Esophagus muscularis mucosa (tissue), 4 donors: ENCODE measurements around the gene SALL3. TPM values are rescaled to one million over a fixed set of nuclear protein-coding genes. Genes with fewer than 3 reads are reported as not detected.

ENCODE experiments used
- DNase-seq: peaks from one replicate; pipeline ENCODE4 v3.0.0-alpha.2; 2017; ENCODE audit errors: extremely low spot score
- H3K27ac ChIP-seq, 4 donors: fragments of 200-600 bp; sonication (generic); replicated peaks in 1 of 4; 1 replicate in 3 of 4; 2 replicates in 1 of 4; pipeline ENCODE4 v1.5.1; 2016 to 2019; ENCODE audit warnings: mild to moderate bottlenecking in 1 of 4
- H3K27me3 ChIP-seq, 4 donors: fragments of 200-600 bp; sonication (generic); one replicate each; pipeline versions ENCODE4 v1.5.1 to v1.6.0; 2016 to 2019
- H3K36me3 ChIP-seq, 4 donors: fragments of 200-600 bp; sonication (generic); one replicate each; pipeline ENCODE4 v1.5.1; 2016 to 2019
- H3K4me1 ChIP-seq, 4 donors: fragments of 200-600 bp; sonication (generic); one replicate each; pipeline ENCODE4 v1.5.1; 2016 to 2019
- H3K4me3 ChIP-seq, 4 donors: fragments of 200-600 bp; sonication (generic); 1 replicate in 2 of 4; 2 replicates in 2 of 4; pipeline ENCODE4 v1.5.1; 2016 to 2019; ENCODE audit warnings: mild to moderate bottlenecking in 4 of 4, moderate library complexity in 1 of 4
- H3K9me3 ChIP-seq, 4 donors: fragments of 200-600 bp; sonication (generic); 1 replicate in 3 of 4; 2 replicates in 1 of 4; pipeline ENCODE4 v1.5.1; 2016 to 2019
- EP300 ChIP-seq: sonication (generic); formaldehyde crosslinking; IDR thresholded peaks from one replicate; pipeline ENCODE4 v1.6.1; 2017; ENCODE audit warnings: antibody characterized with exemption
- POLR2A ChIP-seq: fragments of 450-650 bp; IDR thresholded peaks from one replicate; pipeline ENCODE4 v1.6.1; 2017; ENCODE audit warnings: antibody characterized with exemption, moderate library complexity, mild to moderate bottlenecking, low read depth
- POLR2AphosphoS5 ChIP-seq, 2 donors: sonication (generic); formaldehyde crosslinking; IDR thresholded peaks; one replicate each; pipeline ENCODE4 v1.6.1; 2017; ENCODE audit warnings: antibody characterized with exemption in 2 of 2
- WGBS: methylation state at CpG from one replicate; pipeline ENCODE4 v1.1.5; 2018; 5-methylcytosine and 5-hydroxymethylcytosine counted together
- intact Hi-C: fragments of 100-400 bp; cut with DNase I; formaldehyde crosslinking; loops from one replicate; pipeline ENCODE4 v1.15.1; 2023
- total RNA-seq, 4 donors: library from RNA; depleted of rRNA; stranded (reverse); fragments of >200 nt; gene quantifications; one replicate each; pipeline versions ENCODE4 v1.1.0 to v1.2.1, GENCODE V29; 2016
- TF ChIP-seq, protein P1 (sequence below), 3 experiments: fragments of 200-600 bp in 2 of 3; fragments of 450-650 bp in 1 of 3; sonication (generic) in 2 of 3; IDR thresholded peaks; one replicate each; pipeline ENCODE4 v1.5.1; 2017 to 2019; ENCODE audit warnings: antibody characterized with exemption in 3 of 3, mild to moderate bottlenecking in 2 of 3, moderate library complexity in 1 of 3

SALL3 gene
- total RNA-seq, 4 donors from 2014 or later: not detected

DNA sequence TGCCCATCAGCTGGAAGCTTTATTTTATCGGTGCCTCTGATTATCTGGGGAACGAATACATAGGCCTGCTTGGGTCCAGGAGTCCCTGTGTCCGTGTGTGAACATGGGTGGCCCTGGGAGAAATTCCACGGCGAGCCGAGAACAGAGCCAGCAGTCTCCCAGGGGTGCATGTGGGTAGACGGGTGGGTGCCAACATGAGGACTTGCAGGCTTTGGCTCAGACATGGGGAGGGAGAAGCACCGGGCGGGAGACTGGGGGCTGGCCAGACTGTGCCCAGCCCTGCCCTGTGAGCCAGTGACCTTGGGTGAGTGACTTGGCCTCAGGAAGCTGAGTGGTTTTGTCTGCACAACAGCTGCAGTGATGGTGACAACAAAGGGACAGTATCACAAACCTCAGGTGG lies 44.2 kb upstream of the SALL3 start:
- H3K27ac ChIP-seq: no peak overlapping the region
- no peaks in the 10 kb centered on the region for H3K36me3 ChIP-seq
- H3K9me3 ChIP-seq: no peaks in the 10 kb centered on the region
- no peak for DNase-seq
- no peaks in the 10 kb centered on the region for H3K4me1 ChIP-seq
- 85% methylated on average over 9 of the region's 9 CpGs for WGBS
- TF ChIP-seq, protein P1, sequence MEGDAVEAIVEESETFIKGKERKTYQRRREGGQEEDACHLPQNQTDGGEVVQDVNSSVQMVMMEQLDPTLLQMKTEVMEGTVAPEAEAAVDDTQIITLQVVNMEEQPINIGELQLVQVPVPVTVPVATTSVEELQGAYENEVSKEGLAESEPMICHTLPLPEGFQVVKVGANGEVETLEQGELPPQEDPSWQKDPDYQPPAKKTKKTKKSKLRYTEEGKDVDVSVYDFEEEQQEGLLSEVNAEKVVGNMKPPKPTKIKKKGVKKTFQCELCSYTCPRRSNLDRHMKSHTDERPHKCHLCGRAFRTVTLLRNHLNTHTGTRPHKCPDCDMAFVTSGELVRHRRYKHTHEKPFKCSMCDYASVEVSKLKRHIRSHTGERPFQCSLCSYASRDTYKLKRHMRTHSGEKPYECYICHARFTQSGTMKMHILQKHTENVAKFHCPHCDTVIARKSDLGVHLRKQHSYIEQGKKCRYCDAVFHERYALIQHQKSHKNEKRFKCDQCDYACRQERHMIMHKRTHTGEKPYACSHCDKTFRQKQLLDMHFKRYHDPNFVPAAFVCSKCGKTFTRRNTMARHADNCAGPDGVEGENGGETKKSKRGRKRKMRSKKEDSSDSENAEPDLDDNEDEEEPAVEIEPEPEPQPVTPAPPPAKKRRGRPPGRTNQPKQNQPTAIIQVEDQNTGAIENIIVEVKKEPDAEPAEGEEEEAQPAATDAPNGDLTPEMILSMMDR (IDR thresholded peaks at IDR 0.05): no peak
- TF ChIP-seq POLR2AphosphoS5 (IDR thresholded peaks at IDR 0.05): no peak
- TF ChIP-seq POLR2A: no peak
- no peak for TF ChIP-seq EP300
- intact Hi-C loops: no loop called here
- no peak overlapping the region for H3K4me3 ChIP-seq
- H3K27me3 ChIP-seq: peaks cover 0 to 17% (median 0%) of the 10 kb centered on the region in 4 donors

DNA sequence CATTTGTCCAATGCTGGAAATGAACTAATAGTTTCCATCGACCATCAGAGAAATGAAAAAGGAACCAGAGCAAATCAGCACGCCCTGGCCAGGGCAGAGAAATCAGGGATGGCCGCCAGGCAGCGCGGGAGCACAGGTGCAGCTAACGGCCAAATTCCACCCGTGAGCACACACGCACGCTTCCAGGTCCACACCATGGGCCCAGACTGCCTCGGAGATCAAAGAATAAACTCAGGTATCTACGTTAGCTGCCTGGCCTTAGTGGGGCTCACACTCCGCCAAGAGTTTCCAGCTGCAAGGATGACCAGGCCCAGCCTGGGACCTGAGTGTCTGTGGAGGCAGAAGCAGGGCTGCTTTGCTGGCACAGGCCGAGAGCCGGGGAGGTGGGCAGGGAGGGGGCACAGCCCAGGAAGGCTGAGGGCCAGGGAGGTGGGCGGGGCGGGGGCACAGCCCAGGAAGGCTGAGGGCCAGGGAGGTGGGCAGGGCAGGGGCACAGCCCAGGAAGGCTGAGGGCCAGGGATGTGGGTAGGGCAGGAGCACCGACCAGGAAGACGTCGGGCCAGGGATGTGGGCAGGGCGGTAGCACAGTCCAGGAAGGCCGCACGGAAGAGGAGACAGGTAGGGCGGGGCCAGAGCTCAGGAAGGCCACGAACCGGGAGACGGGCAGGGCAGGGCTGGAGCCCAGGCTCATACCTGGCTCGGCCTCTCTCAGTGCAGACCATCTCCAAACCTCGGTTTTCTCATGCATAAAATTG lies 43.2 kb upstream of the SALL3 start:
- no peaks in the 10 kb centered on the region for H3K9me3 ChIP-seq

DNA sequence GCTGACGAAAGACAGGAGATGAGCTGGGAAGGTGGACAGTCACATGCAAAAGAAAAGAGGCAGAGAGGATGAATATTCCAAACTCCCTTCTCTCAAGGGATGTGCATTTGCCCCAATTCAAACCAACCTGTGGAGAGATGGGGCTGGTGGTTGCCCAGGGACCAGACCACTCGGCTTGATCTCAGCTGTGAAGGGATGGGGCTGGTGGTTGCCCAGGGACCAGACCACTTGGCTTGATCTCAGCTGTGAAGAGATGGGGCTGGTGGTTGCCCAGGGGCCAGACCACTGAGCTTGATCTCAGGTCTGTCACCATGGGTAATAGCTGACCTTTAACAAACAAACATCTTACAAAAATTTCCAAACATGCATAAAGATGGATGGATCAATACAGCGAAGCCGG lies 42.5 kb upstream of the SALL3 start:
- no peak overlapping the region for H3K4me3 ChIP-seq
- H3K36me3 ChIP-seq: no peaks in the 10 kb centered on the region
- no peak for DNase-seq
- no peaks in the 10 kb centered on the region for H3K9me3 ChIP-seq
- H3K27me3 ChIP-seq: peaks cover 0 to 17% (median 0%) of the 10 kb centered on the region in 4 donors
- TF ChIP-seq EP300 (no peak), POLR2AphosphoS5 (IDR thresholded peaks at IDR 0.05) (no peak), POLR2A (no peak)
- TF ChIP-seq, protein P1 (IDR thresholded peaks at IDR 0.05): no peak
- no peaks in the 10 kb centered on the region for H3K4me1 ChIP-seq
- 84% methylated on average over 4 of the region's 4 CpGs for WGBS
- H3K27ac ChIP-seq: no peak overlapping the region
- intact Hi-C loops: no loop called here

More for the DNA sequence above, 43.2 kb upstream of the SALL3 start:
- Histone ChIP-seq H3K4me3 (no peak overlapping the region), H3K36me3 (no peaks in the 10 kb centered on the region), H3K27ac (no peak overlapping the region), H3K4me1 (no peaks in the 10 kb centered on the region), H3K27me3 (peaks cover 0 to 17% (median 0%) of the 10 kb centered on the region in 4 donors)
- TF ChIP-seq, protein P1 (IDR thresholded peaks at IDR 0.05): no peak
- TF ChIP-seq EP300 (no peak), POLR2AphosphoS5 (IDR thresholded peaks at IDR 0.05) (no peak), POLR2A (no peak)
- no peak for DNase-seq
- intact Hi-C loops: no loop called here
- WGBS: 83% methylated on average over 28 of the region's 28 CpGs

DNA sequence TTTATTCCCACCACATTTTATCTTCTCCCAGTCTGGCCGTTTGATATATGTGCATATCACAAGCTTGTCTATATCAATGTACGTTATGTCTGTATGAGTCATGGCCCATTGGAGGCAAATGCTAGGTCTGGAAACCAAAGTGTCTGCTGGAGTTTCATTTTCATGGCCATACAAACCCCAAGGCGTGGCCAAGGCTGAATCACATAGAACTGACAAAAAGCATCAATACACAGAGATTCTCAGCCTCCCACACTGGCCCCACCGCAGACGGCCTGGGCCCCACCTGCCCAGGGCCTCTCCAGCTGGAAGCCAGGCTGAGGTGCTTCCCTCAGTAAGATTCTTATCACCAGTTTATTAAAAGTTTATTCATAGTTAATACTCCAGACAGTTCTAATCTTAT lies 40.5 kb upstream of the SALL3 start:
- no peak for DNase-seq
- Histone ChIP-seq H3K27ac (no peak overlapping the region), H3K9me3 (no peaks in the 10 kb centered on the region), H3K4me1 (no peaks in the 10 kb centered on the region), H3K36me3 (no peaks in the 10 kb centered on the region), H3K27me3 (peaks cover 0 to 18% (median 0%) of the 10 kb centered on the region in 4 donors), H3K4me3 (no peak overlapping the region)
- WGBS: 71% methylated on average over 5 of the region's 5 CpGs
- no peak for TF ChIP-seq EP300
- no peak for TF ChIP-seq POLR2AphosphoS5 (IDR thresholded peaks at IDR 0.05)
- no peak for TF ChIP-seq POLR2A
- TF ChIP-seq, protein P1 (IDR thresholded peaks at IDR 0.05): no peak
- intact Hi-C loops: no loop called here
